OCI-LY7 (cell line): ENCODE data around the gene FYN. TPM values are rescaled to one million over a fixed set of nuclear protein-coding genes. Genes with fewer than 3 reads are reported as not detected.
A peak's percentile ranks its signal among the peaks of the same experiment; 100 is the strongest.

Source experiments
- BruUV-seq: library from RNA; stranded (reverse); fragments of 400-500 nt; replicated peaks from 2 replicates; lab custom pipeline; 2021; lab: Mats Ljungman, UMichigan
- CTCF ChIA-PET: fragments of 300-600 bp; sonication (Branson Sonifier 250); formaldehyde crosslinking; loops from one replicate; lab custom pipeline; 2022; ENCODE audit warnings: antibody characterized with exemption; ENCODE audit not compliant: unreplicated experiment; lab: Charles Lee
- POLR2A ChIA-PET: fragments of 300-600 bp; sonication (Branson Sonifier 250); formaldehyde crosslinking; loops from one replicate; lab custom pipeline; 2022; ENCODE audit warnings: antibody characterized with exemption; lab: Charles Lee
- DNase-seq: peaks from one replicate; pipeline ENCODE4 v3.0.0-alpha.2; 2015; ENCODE audit warnings: low spot score
- H2AFZ ChIP-seq: fragments of 200-600 bp; sonication (generic), shearing (Covaris generic); 2 replicates; pipeline ENCODE4 v1.6.1; 2014; ENCODE audit warnings: mild to moderate bottlenecking, antibody characterized with exemption, low read length, moderate library complexity
- H3K27ac ChIP-seq: fragments of 200-600 bp; sonication (generic); 2 replicates; pipeline ENCODE4 v1.5.1; 2014; ENCODE audit warnings: mixed run types, low read depth, mild to moderate bottlenecking, moderate library complexity, low read length, inconsistent platforms; ENCODE audit not compliant: poor library complexity, severe bottlenecking
- H3K36me3 ChIP-seq: fragments of 200-600 bp; sonication (generic); 2 replicates; pipeline ENCODE4 v1.6.1; 2014; ENCODE audit warnings: mild to moderate bottlenecking, antibody characterized with exemption, low read length, moderate library complexity, mixed read lengths; ENCODE audit not compliant: insufficient read depth
- H3K4me1 ChIP-seq: fragments of 200-600 bp; sonication (generic); 2 replicates; pipeline ENCODE4 v1.5.1; 2014; ENCODE audit warnings: mild to moderate bottlenecking, low read length; ENCODE audit not compliant: insufficient read depth, poor library complexity, severe bottlenecking
- H3K4me2 ChIP-seq: fragments of 200-600 bp; sonication (generic); 2 replicates; pipeline ENCODE4 v1.6.1; 2014; ENCODE audit warnings: mild to moderate bottlenecking, low read length
- H3K4me3 ChIP-seq: fragments of 200-600 bp; sonication (generic); 2 replicates; pipeline ENCODE4 v1.5.1; 2014; ENCODE audit warnings: mild to moderate bottlenecking, low read depth, low read length; ENCODE audit not compliant: poor library complexity, severe bottlenecking
- H3K79me2 ChIP-seq: fragments of 200-600 bp; sonication (generic); 2 replicates; pipeline ENCODE4 v1.6.1; 2016; ENCODE audit warnings: low read depth, mild to moderate bottlenecking, low read length, moderate library complexity, mixed read lengths; ENCODE audit not compliant: insufficient read depth
- H3K9me2 ChIP-seq: fragments of 200-600 bp; sonication (generic); 2 replicates; pipeline ENCODE4 v1.6.1; 2016; ENCODE audit warnings: mild to moderate bottlenecking, low read length, mixed read lengths; ENCODE audit not compliant: insufficient read depth
- H3K9me3 ChIP-seq: fragments of 200-600 bp; sonication (generic); 2 replicates; pipeline ENCODE4 v1.6.1; 2014; ENCODE audit warnings: mild to moderate bottlenecking, mixed run types, low read length, mixed read lengths
- H4K20me1 ChIP-seq: fragments of 200-600 bp; sonication (generic); 2 replicates; pipeline ENCODE4 v1.6.1; 2014; ENCODE audit warnings: mild to moderate bottlenecking, antibody characterized with exemption, low read length, moderate library complexity, mixed read lengths; ENCODE audit not compliant: insufficient read depth
- CTCF ChIP-seq: fragments of 200-600 bp; sonication (generic); conservative IDR thresholded peaks from 2 replicates; pipeline ENCODE4 v1.5.1; 2014; ENCODE audit warnings: mild to moderate bottlenecking, antibody characterized with exemption, low read length, moderate library complexity, mixed read lengths
- EZH2phosphoT487 ChIP-seq: fragments of 200-600 bp; sonication (generic); IDR thresholded peaks from 2 replicates; pipeline ENCODE4 v1.6.1; 2018; ENCODE audit warnings: low read depth, borderline replicate concordance, mild to moderate bottlenecking, mixed run types, antibody characterized with exemption, low read length, moderate library complexity, mixed read lengths
- intact Hi-C: fragments of 100-400 bp; cut with micrococcal nuclease; formaldehyde crosslinking; loops from one replicate; pipeline ENCODE4 v1.10.0; 2022; ENCODE audit not compliant: unreplicated experiment
- total RNA-seq, 2 experiments: library from RNA; depleted of rRNA in 1 of 2; stranded (reverse); fragments of >200 nt in 1 of 2; shearing (Covaris generic) in 1 of 2; gene quantifications; 2 replicates each; pipeline ENCODE4 v1.2.3, GENCODE V29; 2014 to 2022

The FYN gene
- total RNA-seq, 2 experiments from 2014 or later, result 57.3 to 92.9 TPM

- Histone ChIP-seq H2AFZ (no peak overlapping the region), H4K20me1 (no peaks in the 10 kb centered on the region), H3K27ac (no peak overlapping the region), H3K4me1 (no peaks in the 10 kb centered on the region), H3K79me2 (no peaks in the 10 kb centered on the region), H3K36me3 (0 out of 2 replicates have a peak, but pooled peaks cover 7% of the 10 kb centered on the region), H3K9me2 (no peaks in the 10 kb centered on the region), H3K4me2 (no peak overlapping the region), H3K4me3 (no peak overlapping the region), H3K9me3 (no peaks in the 10 kb centered on the region)
- intact Hi-C loops, result no loop called here
- TSS peak; percentile 27 for BruUV-seq
- POLR2A ChIA-PET, result interaction anchor here (0.6 to 1.7 kb wide), 2 partner anchors 13 to 39 kb away, joined by 4 to 5 read pairs; no protein-coding TSS in a partner anchor
- CTCF ChIA-PET, result interaction anchor here (0.6 kb wide), 1 partner anchor 48 kb away, joined by 3 read pairs; no protein-coding TSS in a partner anchor
- TF ChIP-seq EZH2phosphoT487 (no peak), CTCF (no peak)
- DNase-seq, result no peak
Observed at GRCh38 chr6:111776236-111777221, 96.7 kb downstream of the FYN start.

GRCh38 chr6:111775145-111775922, 97.9 kb downstream of the FYN start:
- Histone ChIP-seq H3K9me3 (no peaks in the 10 kb centered on the region), H3K27ac (no peak overlapping the region), H3K9me2 (no peaks in the 10 kb centered on the region), H3K36me3 (peaks cover 6% of the 10 kb centered on the region; the same call in 1 of the 2 replicates), H3K4me3 (no peak overlapping the region), H3K4me1 (no peaks in the 10 kb centered on the region), H3K4me2 (no peak overlapping the region), H3K79me2 (no peaks in the 10 kb centered on the region), H4K20me1 (no peaks in the 10 kb centered on the region), H2AFZ (no peak overlapping the region)
- TF ChIP-seq EZH2phosphoT487 (no peak), CTCF (no peak)
- no peak for DNase-seq
- CTCF ChIA-PET, result no interaction called here
- intact Hi-C loops, result no loop called here
- POLR2A ChIA-PET, result interaction anchor here (2.8 kb wide), 1 partner anchor 12 kb away, joined by 11 read pairs; no protein-coding TSS in a partner anchor
- BruUV-seq, result no TSS peak
